HL-60 (cell line): Measurements from ENCODE around the gene MALAT1.
A peak's percentile ranks its signal among the peaks of the same experiment; 100 is the strongest.

Source experiments
- DNase-seq, 2 experiments: peaks; one replicate each; pipeline ENCODE4 v3.0.0-alpha.2; 2010 to 2020; ENCODE audit warnings: low read depth in 1 of 2, low spot score in 1 of 2
- H3K27ac ChIP-seq: fragments of 250-450 bp; sonication (Bioruptor Pico); replicated peaks from 2 replicates; pipeline ENCODE4 v1.5.1; 2020; ENCODE audit warnings: mild to moderate bottlenecking, moderate library complexity
- H3K27me3 ChIP-seq: fragments of 250-450 bp; sonication (Bioruptor Pico); 2 replicates; pipeline ENCODE4 v1.5.1; 2021; ENCODE audit warnings: mild to moderate bottlenecking, moderate library complexity; ENCODE audit not compliant: insufficient read depth, poor library complexity, severe bottlenecking
- H3K4me3 ChIP-seq: replicated peaks from 2 replicates; pipeline ENCODE4 v1.5.1; 2011; ENCODE audit warnings: mild to moderate bottlenecking, control low read depth, low read length; ENCODE audit not compliant: insufficient read depth
- GABPA ChIP-seq: IDR thresholded peaks from 2 replicates; pipeline ENCODE4 v1.6.1; 2012; ENCODE audit warnings: low read depth
- POLR2AphosphoS5 ChIP-seq: IDR thresholded peaks from 2 replicates; pipeline ENCODE4 v1.6.1; 2012; ENCODE audit warnings: low read depth
- SPI1 ChIP-seq: IDR thresholded peaks from 2 replicates; pipeline ENCODE4 v1.6.1; 2012; ENCODE audit warnings: low read depth, mild to moderate bottlenecking, borderline replicate concordance
- TF ChIP-seq, protein P1 (sequence below): IDR thresholded peaks from one replicate; pipeline ENCODE4 v1.5.1; 2011; ENCODE audit warnings: low read length, control low read depth, inconsistent platforms; ENCODE audit not compliant: insufficient read depth
- TF ChIP-seq, protein P2 (sequence below): IDR thresholded peaks from 2 replicates; pipeline ENCODE4 v1.6.1; 2012; ENCODE audit warnings: low read depth; ENCODE audit not compliant: insufficient replicate concordance

MALAT1 gene

DNA sequence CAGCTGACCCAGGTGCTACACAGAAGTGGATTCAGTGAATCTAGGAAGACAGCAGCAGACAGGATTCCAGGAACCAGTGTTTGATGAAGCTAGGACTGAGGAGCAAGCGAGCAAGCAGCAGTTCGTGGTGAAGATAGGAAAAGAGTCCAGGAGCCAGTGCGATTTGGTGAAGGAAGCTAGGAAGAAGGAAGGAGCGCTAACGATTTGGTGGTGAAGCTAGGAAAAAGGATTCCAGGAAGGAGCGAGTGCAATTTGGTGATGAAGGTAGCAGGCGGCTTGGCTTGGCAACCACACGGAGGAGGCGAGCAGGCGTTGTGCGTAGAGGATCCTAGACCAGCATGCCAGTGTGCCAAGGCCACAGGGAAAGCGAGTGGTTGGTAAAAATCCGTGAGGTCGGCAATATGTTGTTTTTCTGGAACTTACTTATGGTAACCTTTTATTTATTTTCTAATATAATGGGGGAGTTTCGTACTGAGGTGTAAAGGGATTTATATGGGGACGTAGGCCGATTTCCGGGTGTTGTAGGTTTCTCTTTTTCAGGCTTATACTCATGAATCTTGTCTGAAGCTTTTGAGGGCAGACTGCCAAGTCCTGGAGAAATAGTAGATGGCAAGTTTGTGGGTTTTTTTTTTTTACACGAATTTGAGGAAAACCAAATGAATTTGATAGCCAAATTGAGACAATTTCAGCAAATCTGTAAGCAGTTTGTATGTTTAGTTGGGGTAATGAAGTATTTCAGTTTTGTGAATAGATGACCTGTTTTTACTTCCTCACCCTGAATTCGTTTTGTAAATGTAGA is 1.7 kb downstream of the MALAT1 start:
- peak overlapping the region; percentile 100 for H3K27ac ChIP-seq
- H3K4me3 ChIP-seq: peak overlapping the region; percentile 82
- H3K27me3 ChIP-seq: no peaks in the 10 kb centered on the region
- TF ChIP-seq SPI1 (no peak; the same call in 1 of the 2 replicates), POLR2AphosphoS5 (peak; percentile 98), GABPA (no peak)
- TF ChIP-seq, protein P1, sequence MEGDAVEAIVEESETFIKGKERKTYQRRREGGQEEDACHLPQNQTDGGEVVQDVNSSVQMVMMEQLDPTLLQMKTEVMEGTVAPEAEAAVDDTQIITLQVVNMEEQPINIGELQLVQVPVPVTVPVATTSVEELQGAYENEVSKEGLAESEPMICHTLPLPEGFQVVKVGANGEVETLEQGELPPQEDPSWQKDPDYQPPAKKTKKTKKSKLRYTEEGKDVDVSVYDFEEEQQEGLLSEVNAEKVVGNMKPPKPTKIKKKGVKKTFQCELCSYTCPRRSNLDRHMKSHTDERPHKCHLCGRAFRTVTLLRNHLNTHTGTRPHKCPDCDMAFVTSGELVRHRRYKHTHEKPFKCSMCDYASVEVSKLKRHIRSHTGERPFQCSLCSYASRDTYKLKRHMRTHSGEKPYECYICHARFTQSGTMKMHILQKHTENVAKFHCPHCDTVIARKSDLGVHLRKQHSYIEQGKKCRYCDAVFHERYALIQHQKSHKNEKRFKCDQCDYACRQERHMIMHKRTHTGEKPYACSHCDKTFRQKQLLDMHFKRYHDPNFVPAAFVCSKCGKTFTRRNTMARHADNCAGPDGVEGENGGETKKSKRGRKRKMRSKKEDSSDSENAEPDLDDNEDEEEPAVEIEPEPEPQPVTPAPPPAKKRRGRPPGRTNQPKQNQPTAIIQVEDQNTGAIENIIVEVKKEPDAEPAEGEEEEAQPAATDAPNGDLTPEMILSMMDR: no peak
- TF ChIP-seq, protein P2, sequence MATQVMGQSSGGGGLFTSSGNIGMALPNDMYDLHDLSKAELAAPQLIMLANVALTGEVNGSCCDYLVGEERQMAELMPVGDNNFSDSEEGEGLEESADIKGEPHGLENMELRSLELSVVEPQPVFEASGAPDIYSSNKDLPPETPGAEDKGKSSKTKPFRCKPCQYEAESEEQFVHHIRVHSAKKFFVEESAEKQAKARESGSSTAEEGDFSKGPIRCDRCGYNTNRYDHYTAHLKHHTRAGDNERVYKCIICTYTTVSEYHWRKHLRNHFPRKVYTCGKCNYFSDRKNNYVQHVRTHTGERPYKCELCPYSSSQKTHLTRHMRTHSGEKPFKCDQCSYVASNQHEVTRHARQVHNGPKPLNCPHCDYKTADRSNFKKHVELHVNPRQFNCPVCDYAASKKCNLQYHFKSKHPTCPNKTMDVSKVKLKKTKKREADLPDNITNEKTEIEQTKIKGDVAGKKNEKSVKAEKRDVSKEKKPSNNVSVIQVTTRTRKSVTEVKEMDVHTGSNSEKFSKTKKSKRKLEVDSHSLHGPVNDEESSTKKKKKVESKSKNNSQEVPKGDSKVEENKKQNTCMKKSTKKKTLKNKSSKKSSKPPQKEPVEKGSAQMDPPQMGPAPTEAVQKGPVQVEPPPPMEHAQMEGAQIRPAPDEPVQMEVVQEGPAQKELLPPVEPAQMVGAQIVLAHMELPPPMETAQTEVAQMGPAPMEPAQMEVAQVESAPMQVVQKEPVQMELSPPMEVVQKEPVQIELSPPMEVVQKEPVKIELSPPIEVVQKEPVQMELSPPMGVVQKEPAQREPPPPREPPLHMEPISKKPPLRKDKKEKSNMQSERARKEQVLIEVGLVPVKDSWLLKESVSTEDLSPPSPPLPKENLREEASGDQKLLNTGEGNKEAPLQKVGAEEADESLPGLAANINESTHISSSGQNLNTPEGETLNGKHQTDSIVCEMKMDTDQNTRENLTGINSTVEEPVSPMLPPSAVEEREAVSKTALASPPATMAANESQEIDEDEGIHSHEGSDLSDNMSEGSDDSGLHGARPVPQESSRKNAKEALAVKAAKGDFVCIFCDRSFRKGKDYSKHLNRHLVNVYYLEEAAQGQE: peak; percentile 9
- DNase-seq: peak in 1 of 2 experiments; percentile 62

DNA sequence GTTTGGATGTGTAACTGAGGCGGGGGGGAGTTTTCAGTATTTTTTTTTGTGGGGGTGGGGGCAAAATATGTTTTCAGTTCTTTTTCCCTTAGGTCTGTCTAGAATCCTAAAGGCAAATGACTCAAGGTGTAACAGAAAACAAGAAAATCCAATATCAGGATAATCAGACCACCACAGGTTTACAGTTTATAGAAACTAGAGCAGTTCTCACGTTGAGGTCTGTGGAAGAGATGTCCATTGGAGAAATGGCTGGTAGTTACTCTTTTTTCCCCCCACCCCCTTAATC is 2.3 kb downstream of the MALAT1 start:
- H3K27ac ChIP-seq: peak overlapping the region; percentile 100
- H3K4me3 ChIP-seq: peak overlapping the region; percentile 82
- TF ChIP-seq, protein P1: no peak
- TF ChIP-seq GABPA (no peak), POLR2AphosphoS5 (no peak), SPI1 (no peak)
- TF ChIP-seq, protein P2: no peak
- no peak for DNase-seq
- no peaks in the 10 kb centered on the region for H3K27me3 ChIP-seq

DNA sequence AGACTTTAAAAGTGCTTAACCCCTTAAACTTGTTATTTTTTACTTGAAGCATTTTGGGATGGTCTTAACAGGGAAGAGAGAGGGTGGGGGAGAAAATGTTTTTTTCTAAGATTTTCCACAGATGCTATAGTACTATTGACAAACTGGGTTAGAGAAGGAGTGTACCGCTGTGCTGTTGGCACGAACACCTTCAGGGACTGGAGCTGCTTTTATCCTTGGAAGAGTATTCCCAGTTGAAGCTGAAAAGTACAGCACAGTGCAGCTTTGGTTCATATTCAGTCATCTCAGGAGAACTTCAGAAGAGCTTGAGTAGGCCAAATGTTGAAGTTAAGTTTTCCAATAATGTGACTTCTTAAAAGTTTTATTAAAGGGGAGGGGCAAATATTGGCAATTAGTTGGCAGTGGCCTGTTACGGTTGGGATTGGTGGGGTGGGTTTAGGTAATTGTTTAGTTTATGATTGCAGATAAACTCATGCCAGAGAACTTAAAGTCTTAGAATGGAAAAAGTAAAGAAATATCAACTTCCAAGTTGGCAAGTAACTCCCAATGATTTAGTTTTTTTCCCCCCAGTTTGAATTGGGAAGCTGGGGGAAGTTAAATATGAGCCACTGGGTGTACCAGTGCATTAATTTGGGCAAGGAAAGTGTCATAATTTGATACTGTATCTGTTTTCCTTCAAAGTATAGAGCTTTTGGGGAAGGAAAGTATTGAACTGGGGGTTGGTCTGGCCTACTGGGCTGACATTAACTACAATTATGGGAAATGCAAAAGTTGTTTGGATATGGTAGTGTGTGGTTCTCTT is 2.8 kb downstream of the MALAT1 start:
- H3K27me3 ChIP-seq: no peaks in the 10 kb centered on the region

More for the DNA sequence above, 2.8 kb downstream of the MALAT1 start:
- Histone ChIP-seq H3K4me3 (peak overlapping the region; percentile 82), H3K27ac (peak overlapping the region; percentile 100)
- DNase-seq: no peak
- TF ChIP-seq, protein P2: peak; percentile 31
- TF ChIP-seq, protein P1: no peak
- TF ChIP-seq SPI1: no peak
- TF ChIP-seq GABPA: no peak
- peak; percentile 88 for TF ChIP-seq POLR2AphosphoS5
